Tibial nerve (tissue), 4 donors: ENCODE results near the gene FAM227A. TPM values are rescaled to one million over a fixed set of nuclear protein-coding genes. Genes with fewer than 3 reads are reported as not detected.
"Not testable (repeated sequence)": the region's sequence is repeated elsewhere in the genome, so short reads cannot be mapped to it uniquely, and the experiment has no call there.

ENCODE experiments used
- DNase-seq, 2 donors: peaks; one replicate each; pipeline ENCODE4 v3.0.0-alpha.2; 2019; ENCODE audit warnings: low spot score in 2 of 2
- H3K27ac ChIP-seq, 4 donors: fragments of 200-600 bp; sonication (generic) in 3 of 4; one replicate each; pipeline ENCODE4 v1.5.1; 2017 to 2019; ENCODE audit warnings: mild to moderate bottlenecking in 1 of 4
- H3K27me3 ChIP-seq, 2 donors: fragments of 200-600 bp; sonication (generic) in 1 of 2; one replicate each; pipeline versions ENCODE4 v1.5.1 to v1.6.0; 2017 to 2019
- H3K36me3 ChIP-seq, 3 donors: fragments of 200-600 bp; sonication (generic); one replicate each; pipeline ENCODE4 v1.5.1; 2018 to 2019
- H3K4me1 ChIP-seq, 4 donors: fragments of 200-600 bp; sonication (generic) in 3 of 4; one replicate each; pipeline ENCODE4 v1.5.1; 2017 to 2019
- H3K4me3 ChIP-seq, 4 donors: fragments of 200-600 bp; sonication (generic) in 3 of 4; one replicate each; pipeline ENCODE4 v1.5.1; 2017 to 2019; ENCODE audit warnings: mild to moderate bottlenecking in 1 of 4, moderate library complexity in 1 of 4
- H3K9me3 ChIP-seq, 4 donors: fragments of 200-600 bp; sonication (generic) in 3 of 4; one replicate each; pipeline ENCODE4 v1.5.1; 2017 to 2019
- CTCF ChIP-seq, 5 experiments: fragments of 200-600 bp in 3 of 5; fragments of 450-650 bp in 2 of 5; sonication (generic) in 3 of 5; IDR thresholded peaks; one replicate each; pipeline ENCODE4 v1.5.1; 2016 to 2019; ENCODE audit warnings: antibody characterized with exemption in 5 of 5, mild to moderate bottlenecking in 3 of 5, moderate library complexity in 2 of 5
- EP300 ChIP-seq, 2 donors: sonication (generic); formaldehyde crosslinking; IDR thresholded peaks; one replicate each; pipeline ENCODE4 v1.6.1; 2017; ENCODE audit warnings: antibody characterized with exemption in 2 of 2, mild to moderate bottlenecking in 1 of 2
- POLR2A ChIP-seq, 2 donors: fragments of 450-650 bp; IDR thresholded peaks; one replicate each; pipeline ENCODE4 v1.6.1; 2017; ENCODE audit warnings: antibody characterized with exemption in 2 of 2, mild to moderate bottlenecking in 2 of 2, moderate library complexity in 2 of 2
- WGBS, 2 donors: methylation state at CpG; one replicate each; pipeline ENCODE4 v1.1.5; 2018; 5-methylcytosine and 5-hydroxymethylcytosine counted together
- total RNA-seq, 4 donors: library from RNA; depleted of rRNA; stranded (reverse); fragments of >200 nt; gene quantifications; one replicate each; pipeline ENCODE4 v1.1.0, GENCODE V29; 2016

Gene FAM227A
- total RNA-seq, 4 donors from 2014 or later = 1.3 to 10.2 (median 6.7) TPM

GRCh38 chr22:38607680-38608079 is 48.5 kb downstream of the FAM227A start:
- WGBS, 2 donors = 83 to 91% methylated on average over 3 of the region's 3 CpGs
- no peak for DNase-seq
- Histone ChIP-seq H3K27me3 (no peaks in the 10 kb centered on the region), H3K27ac (no peak overlapping the region), H3K4me3 (no peak overlapping the region), H3K36me3 (no peaks in the 10 kb centered on the region), H3K4me1 (no peaks in the 10 kb centered on the region), H3K9me3 (no peaks in the 10 kb centered on the region)
- TF ChIP-seq CTCF (IDR thresholded peaks at IDR 0.05) = no peak
- TF ChIP-seq EP300 (IDR thresholded peaks at IDR 0.05) = no peak
- no peak for TF ChIP-seq POLR2A (IDR thresholded peaks at IDR 0.05)

- H3K36me3 ChIP-seq = peaks cover 0 to 6% (median 0%) of the 10 kb centered on the region in 3 donors
- DNase-seq = no peak
- H3K4me3 ChIP-seq = no peak overlapping the region
- H3K27ac ChIP-seq = no peak overlapping the region
- H3K4me1 ChIP-seq = no peaks in the 10 kb centered on the region
- no peaks in the 10 kb centered on the region for H3K9me3 ChIP-seq
- no peak for TF ChIP-seq POLR2A (IDR thresholded peaks at IDR 0.05)
- no peak for TF ChIP-seq EP300 (IDR thresholded peaks at IDR 0.05)
- no peak for TF ChIP-seq CTCF (IDR thresholded peaks at IDR 0.05)
- WGBS, 2 donors = 70 to 76% methylated on average over 1 of the region's 1 CpG
- H3K27me3 ChIP-seq = no peaks in the 10 kb centered on the region
These were observed 54.0 kb downstream of the FAM227A start for GRCh38 chr22:38602166-38602565.

GRCh38 chr22:38601221-38601764 is 54.9 kb downstream of the FAM227A start:
- WGBS, 2 donors = 83 to 91% methylated on average over 2 of the region's 2 CpGs
- Histone ChIP-seq H3K4me1 (no peaks in the 10 kb centered on the region), H3K9me3 (no peaks in the 10 kb centered on the region), H3K36me3 (peaks cover 0 to 6% (median 0%) of the 10 kb centered on the region in 3 donors), H3K4me3 (no peak overlapping the region), H3K27ac (no peak overlapping the region), H3K27me3 (no peaks in the 10 kb centered on the region)
- no peak for TF ChIP-seq POLR2A (IDR thresholded peaks at IDR 0.05)
- TF ChIP-seq EP300 (IDR thresholded peaks at IDR 0.05) = no peak
- TF ChIP-seq CTCF (IDR thresholded peaks at IDR 0.05) = no peak
- DNase-seq = no peak

- no peak overlapping the region for H3K27ac ChIP-seq
- DNase-seq = no peak
These were observed 56.7 kb downstream of the FAM227A start for GRCh38 chr22:38599466-38599865.

GRCh38 chr22:38582923-38583322 is 73.3 kb downstream of the FAM227A start:
- DNase-seq, H3K9me3 ChIP-seq, H3K4me3 ChIP-seq, H3K4me1 ChIP-seq, H3K27me3 ChIP-seq, H3K27ac ChIP-seq: not testable (repeated sequence)
- H3K36me3 ChIP-seq = peaks cover 0 to 19% (median 0%) of the 10 kb centered on the region in 3 donors
- 73 to 83% methylated on average over 3 of the region's 3 CpGs for WGBS, 2 donors

More at GRCh38 chr22:38599466-38599865, 56.7 kb downstream of the FAM227A start:
- Histone ChIP-seq H3K4me3 (no peak overlapping the region), H3K36me3 (peaks cover 0 to 6% (median 0%) of the 10 kb centered on the region in 3 donors), H3K9me3 (no peaks in the 10 kb centered on the region), H3K4me1 (no peaks in the 10 kb centered on the region), H3K27me3 (no peaks in the 10 kb centered on the region)
- 93 to 96% methylated on average over 10 of the region's 10 CpGs for WGBS, 2 donors
- no peak for TF ChIP-seq POLR2A (IDR thresholded peaks at IDR 0.05)
- no peak for TF ChIP-seq EP300 (IDR thresholded peaks at IDR 0.05)
- TF ChIP-seq CTCF (IDR thresholded peaks at IDR 0.05) = no peak

- 75 to 77% methylated on average over 5 of the region's 5 CpGs for WGBS, 2 donors
These were observed 77.7 kb downstream of the FAM227A start for GRCh38 chr22:38578505-38578904.

More at GRCh38 chr22:38578505-38578904, 77.7 kb downstream of the FAM227A start:
- Histone ChIP-seq H3K27me3 (no peaks in the 10 kb centered on the region), H3K27ac (no peak overlapping the region), H3K4me1 (no peaks in the 10 kb centered on the region), H3K36me3 (no peaks in the 10 kb centered on the region), H3K9me3 (no peaks in the 10 kb centered on the region), H3K4me3 (no peak overlapping the region)
- no peak for DNase-seq
- TF ChIP-seq POLR2A (IDR thresholded peaks at IDR 0.05) = no peak
- no peak for TF ChIP-seq EP300 (IDR thresholded peaks at IDR 0.05)
- TF ChIP-seq CTCF (IDR thresholded peaks at IDR 0.05) = no peak
